K562 (cell line): ENCODE measurements around the gene NDUFAF8. TPM values are rescaled to one million over a fixed set of nuclear protein-coding genes. Genes with fewer than 3 reads are reported as not detected.

Experiments
- ATF4 ChIP-seq: fragments of 450-650 bp; formaldehyde crosslinking; IDR thresholded peaks from 2 replicates; pipeline ENCODE4 v1.4.0; 2022; ENCODE audit warnings: mild to moderate bottlenecking, moderate library complexity
- CREB1 ChIP-seq, 2 experiments: sonication (generic) in 1 of 2; formaldehyde crosslinking in 1 of 2; IDR thresholded peaks; 2 replicates each; pipeline versions ENCODE4 v1.6.1 to v1.8.0; 2012 to 2022; ENCODE audit warnings: inconsistent platforms in 1 of 2, mild to moderate bottlenecking in 1 of 2, missing genetic modification reagents in 1 of 2, moderate library complexity in 1 of 2
- CXXC5 ChIP-seq: fragments of 250-450 bp; sonication (Bioruptor Pico); IDR thresholded peaks from 2 replicates; pipeline ENCODE4 v1.8.0; 2022; ENCODE audit warnings: inconsistent platforms, mild to moderate bottlenecking, moderate library complexity
- DACH1 ChIP-seq: fragments of 450-650 bp; IDR thresholded peaks from 2 replicates; pipeline ENCODE4 v1.6.1; 2018; ENCODE audit not compliant: partially characterized antibody
- FOXK2 ChIP-seq, 2 experiments: fragments of 450-650 bp; IDR thresholded peaks in 1 of 2; conservative IDR thresholded peaks in 1 of 2; 2 replicates each; pipeline ENCODE4 v1.6.1; 2016; ENCODE audit warnings: low read depth in 2 of 2, mild to moderate bottlenecking in 1 of 2
- FOXM1 ChIP-seq, 2 experiments: fragments of 450-650 bp in 1 of 2; sonication (generic) in 1 of 2; formaldehyde crosslinking in 1 of 2; IDR thresholded peaks; 2 replicates each; pipeline versions ENCODE4 v1.6.1 to v1.9.0; 2017 to 2022; ENCODE audit warnings: low read depth in 2 of 2, mild to moderate bottlenecking in 2 of 2, missing genetic modification reagents in 1 of 2, moderate library complexity in 1 of 2
- HDAC2 ChIP-seq: fragments of 450-650 bp; IDR thresholded peaks from 2 replicates; pipeline ENCODE4 v1.6.1; 2016; ENCODE audit warnings: mild to moderate bottlenecking
- HMGN3 ChIP-seq: IDR thresholded peaks from 2 replicates; pipeline ENCODE4 v1.6.1; 2011; ENCODE audit warnings: borderline replicate concordance, low read depth, mild to moderate bottlenecking, mixed read lengths, low read length; ENCODE audit not compliant: insufficient read length; ENCODE audit errors: extremely low read depth
- RAD51 ChIP-seq: fragments of 450-650 bp; IDR thresholded peaks from 2 replicates; pipeline ENCODE4 v1.7.1; 2016; ENCODE audit warnings: low read depth, mild to moderate bottlenecking, borderline replicate concordance
- SUPT5H ChIP-seq: fragments of 450-650 bp; IDR thresholded peaks from 2 replicates; pipeline ENCODE4 v1.6.1; 2016
- TBP ChIP-seq: optimal IDR thresholded peaks from 2 replicates; pipeline ENCODE3; 2011; ENCODE audit warnings: low read depth, low read length, improper control_type of control experiment
- TCFL5 ChIP-seq: fragments of 250-450 bp; sonication (Bioruptor Pico); conservative IDR thresholded peaks from 2 replicates; pipeline ENCODE4 v1.6.1; 2021; ENCODE audit warnings: mild to moderate bottlenecking, moderate library complexity, matching md5 sums
- TEAD4 ChIP-seq, 2 experiments: sonication (generic) in 1 of 2; formaldehyde crosslinking in 1 of 2; IDR thresholded peaks; 2 replicates each; pipeline versions ENCODE4 v1.6.1 to v1.8.0; 2012 to 2022; ENCODE audit warnings: borderline replicate concordance in 1 of 2, inconsistent platforms in 1 of 2, low read length in 1 of 2, mild to moderate bottlenecking in 1 of 2, missing genetic modification reagents in 1 of 2
- ZBTB33 ChIP-seq: sonication (generic); formaldehyde crosslinking; IDR thresholded peaks from 2 replicates; pipeline ENCODE4 v1.8.1; 2023; ENCODE audit warnings: mild to moderate bottlenecking, missing genetic modification reagents
- ZEB2 ChIP-seq: fragments of 450-650 bp; IDR thresholded peaks from 2 replicates; pipeline ENCODE4 v1.6.1; 2016
- ZNF695 ChIP-seq: fragments of 450-650 bp; formaldehyde crosslinking; IDR thresholded peaks from 2 replicates; pipeline ENCODE4 v1.4.0; 2020; ENCODE audit warnings: mild to moderate bottlenecking, moderate library complexity
- polyA plus RNA-seq, 8 experiments: library from polyadenylated mRNA; depleted of rRNA in 4 of 8; stranded (reverse) in 5 of 8; unstranded in 3 of 8; fragments of >200 nt; fragmentation: Nextera tagmentation in 2 of 8; fragmentation: Illumina TruSeq in 1 of 8; extraction: Ambion mirVana in 2 of 8; extraction: Trizol in 1 of 8; gene quantifications; 2 replicates each; pipeline versions ENCODE4 v1.2.1 to v1.2.3, GENCODE V29; 2011 to 2014; ENCODE audit warnings: inconsistent platforms in 1 of 8, missing spikeins in 1 of 8
- total RNA-seq, 7 experiments: library from RNA; depleted of rRNA in 6 of 7; stranded (reverse); fragments of >200 nt in 6 of 7; fragmentation: Illumina TruSeq in 2 of 7; extraction: Trizol in 2 of 7; gene quantifications; 2 replicates each; pipeline versions ENCODE4 v1.2.1 to v1.2.3, GENCODE V29; 2011 to 2021; ENCODE audit warnings: low replicate concordance in 1 of 7
- TF ChIP-seq, protein P1 (sequence below): fragments of 450-650 bp; IDR thresholded peaks from 2 replicates; pipeline ENCODE4 v1.6.1; 2016; ENCODE audit warnings: missing biosample characterization, missing genetic modification characterization
- TF ChIP-seq, protein P2 (sequence below): fragments of 450-650 bp; conservative IDR thresholded peaks from 2 replicates; pipeline ENCODE4 v1.6.1; 2016; ENCODE audit warnings: missing genetic modification characterization, low read depth, mild to moderate bottlenecking, missing compliant biosample characterization, moderate library complexity
- TF ChIP-seq, protein P3 (sequence below): fragments of 250-450 bp; sonication (Bioruptor Pico); IDR thresholded peaks from 2 replicates; pipeline ENCODE4 v1.4.0; 2020; ENCODE audit warnings: mild to moderate bottlenecking

Gene NDUFAF8
- total and polyA plus RNA-seq, 9 of the 15 experiments (the other 6 are each of a cell fraction or from before 2014, with no cell fraction given) = 13.5 to 144 (median 90.0) TPM

- TF ChIP-seq, protein P1, sequence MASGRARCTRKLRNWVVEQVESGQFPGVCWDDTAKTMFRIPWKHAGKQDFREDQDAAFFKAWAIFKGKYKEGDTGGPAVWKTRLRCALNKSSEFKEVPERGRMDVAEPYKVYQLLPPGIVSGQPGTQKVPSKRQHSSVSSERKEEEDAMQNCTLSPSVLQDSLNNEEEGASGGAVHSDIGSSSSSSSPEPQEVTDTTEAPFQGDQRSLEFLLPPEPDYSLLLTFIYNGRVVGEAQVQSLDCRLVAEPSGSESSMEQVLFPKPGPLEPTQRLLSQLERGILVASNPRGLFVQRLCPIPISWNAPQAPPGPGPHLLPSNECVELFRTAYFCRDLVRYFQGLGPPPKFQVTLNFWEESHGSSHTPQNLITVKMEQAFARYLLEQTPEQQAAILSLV (tag) = no peak
- peak in 1 of 2 experiments; percentile 42; a peak in 2 of 4 replicates for TF ChIP-seq FOXK2 (conservative IDR thresholded peaks at IDR 0.05 in 1 of 2, IDR thresholded peaks at IDR 0.05 in 1 of 2; ENCODE audit: low read depth in 2 of 2)
- no peak for TF ChIP-seq HDAC2
- no peak for TF ChIP-seq RAD51
- peak; percentile 97 for TF ChIP-seq CXXC5 (CRISPR knock-in tag)
- TF ChIP-seq ATF4 (CRISPR knock-in tag) = peak; percentile 35; the same call in 1 of the 2 replicates
- peak; percentile 79 for TF ChIP-seq SUPT5H
- TF ChIP-seq TEAD4 (IDR thresholded peaks at IDR 0.05; ENCODE audit: low read length) = 0 out of 2 replicates have a peak, but pooled peaks have one; percentile 6
- no peak for TF ChIP-seq TEAD4 (CRISPR knock-in tag; IDR thresholded peaks at IDR 0.05; ENCODE audit: borderline replicate concordance)
- no peak for TF ChIP-seq DACH1
- TF ChIP-seq CREB1 (IDR thresholded peaks at IDR 0.05) = peak; percentile 86
- peak; percentile 90 for TF ChIP-seq CREB1 (CRISPR knock-in tag; IDR thresholded peaks at IDR 0.05)
- TF ChIP-seq, protein P2, sequence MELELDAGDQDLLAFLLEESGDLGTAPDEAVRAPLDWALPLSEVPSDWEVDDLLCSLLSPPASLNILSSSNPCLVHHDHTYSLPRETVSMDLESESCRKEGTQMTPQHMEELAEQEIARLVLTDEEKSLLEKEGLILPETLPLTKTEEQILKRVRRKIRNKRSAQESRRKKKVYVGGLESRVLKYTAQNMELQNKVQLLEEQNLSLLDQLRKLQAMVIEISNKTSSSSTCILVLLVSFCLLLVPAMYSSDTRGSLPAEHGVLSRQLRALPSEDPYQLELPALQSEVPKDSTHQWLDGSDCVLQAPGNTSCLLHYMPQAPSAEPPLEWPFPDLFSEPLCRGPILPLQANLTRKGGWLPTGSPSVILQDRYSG = 0 out of 2 replicates have a peak, but pooled peaks have one; percentile 34
- TF ChIP-seq, protein P3, sequence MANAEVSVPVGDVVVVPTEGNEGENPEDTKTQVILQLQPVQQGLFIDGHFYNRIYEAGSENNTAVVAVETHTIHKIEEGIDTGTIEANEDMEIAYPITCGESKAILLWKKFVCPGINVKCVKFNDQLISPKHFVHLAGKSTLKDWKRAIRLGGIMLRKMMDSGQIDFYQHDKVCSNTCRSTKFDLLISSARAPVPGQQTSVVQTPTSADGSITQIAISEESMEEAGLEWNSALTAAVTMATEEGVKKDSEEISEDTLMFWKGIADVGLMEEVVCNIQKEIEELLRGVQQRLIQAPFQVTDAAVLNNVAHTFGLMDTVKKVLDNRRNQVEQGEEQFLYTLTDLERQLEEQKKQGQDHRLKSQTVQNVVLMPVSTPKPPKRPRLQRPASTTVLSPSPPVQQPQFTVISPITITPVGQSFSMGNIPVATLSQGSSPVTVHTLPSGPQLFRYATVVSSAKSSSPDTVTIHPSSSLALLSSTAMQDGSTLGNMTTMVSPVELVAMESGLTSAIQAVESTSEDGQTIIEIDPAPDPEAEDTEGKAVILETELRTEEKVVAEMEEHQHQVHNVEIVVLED (CRISPR knock-in tag) = peak; percentile 70; the same call in 1 of the 2 replicates
- TF ChIP-seq ZEB2 = no peak
- TF ChIP-seq HMGN3 = peak; percentile 45
- TF ChIP-seq ZBTB33 = no peak
- TF ChIP-seq ZNF695 (CRISPR knock-in tag) = no peak
- peak; percentile 70 for TF ChIP-seq TBP
- TF ChIP-seq TCFL5 (CRISPR knock-in tag) = no peak
- no peak for TF ChIP-seq FOXM1 (IDR thresholded peaks at IDR 0.05; ENCODE audit: low read depth)
- no peak for TF ChIP-seq FOXM1 (CRISPR knock-in tag; IDR thresholded peaks at IDR 0.05; ENCODE audit: low read depth)
These were observed 16.0 kb upstream of the NDUFAF8 start, which contains the start of gene CEP131 (continued) for GRCh38 chr17:81222906-81223761.
